ENCODE measurements around the gene PRKAG2.

Gene PRKAG2

DNA sequence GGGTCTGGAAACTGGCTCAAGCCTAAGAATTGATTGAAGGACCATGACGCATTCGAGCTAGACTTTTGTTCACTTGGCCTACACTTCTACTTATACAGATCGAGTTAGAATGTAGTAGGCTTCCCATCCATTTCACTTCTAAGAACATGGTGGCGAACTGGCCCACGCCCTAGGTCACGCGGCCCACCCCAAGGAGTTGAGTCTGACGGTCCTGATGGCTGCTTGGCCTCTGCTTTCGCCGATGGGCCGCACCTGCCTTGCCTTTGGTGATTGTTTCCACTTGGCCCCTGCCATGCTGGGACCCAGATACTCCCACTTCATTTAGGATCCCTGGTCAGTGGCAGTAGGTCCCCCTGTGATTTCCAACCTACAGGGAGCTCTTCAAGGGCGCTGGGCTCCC lies 153.6 kb downstream of the PRKAG2 start:
- Histone ChIP-seq H3K27me3 (ENCODE audit: control insufficient read depth, low read length) (no peaks in the 10 kb centered on the region; the same call in 1 of the 2 replicates), H3K4me2 (ENCODE audit: low read length) (no peak overlapping the region), H3K27ac (ENCODE audit: low read depth, low read length) (no peak overlapping the region), H4K20me1 (ENCODE audit: control insufficient read depth, insufficient read depth, low read depth, low read length) (no peaks in the 10 kb centered on the region), H3K4me1 (ENCODE audit: control insufficient read depth, low read length) (peaks cover 10% of the 10 kb centered on the region), H3F3A (ENCODE audit: control insufficient read depth, insufficient read depth) (no peaks in the 10 kb centered on the region), H3K79me2 (ENCODE audit: control insufficient read depth, low read length) (no peaks in the 10 kb centered on the region), H3K36me3 (ENCODE audit: control insufficient read depth, low read length) (no peaks in the 10 kb centered on the region), H3K4me3 (ENCODE audit: low read length) (no peak overlapping the region), H3K9me3 (ENCODE audit: control insufficient read depth, insufficient read depth, low read length) (no peaks in the 10 kb centered on the region), H3K9me2 (replicated peaks; ENCODE audit: control insufficient read depth, low read length) (no peaks in the 10 kb centered on the region)
- TF ChIP-seq, protein P1, sequence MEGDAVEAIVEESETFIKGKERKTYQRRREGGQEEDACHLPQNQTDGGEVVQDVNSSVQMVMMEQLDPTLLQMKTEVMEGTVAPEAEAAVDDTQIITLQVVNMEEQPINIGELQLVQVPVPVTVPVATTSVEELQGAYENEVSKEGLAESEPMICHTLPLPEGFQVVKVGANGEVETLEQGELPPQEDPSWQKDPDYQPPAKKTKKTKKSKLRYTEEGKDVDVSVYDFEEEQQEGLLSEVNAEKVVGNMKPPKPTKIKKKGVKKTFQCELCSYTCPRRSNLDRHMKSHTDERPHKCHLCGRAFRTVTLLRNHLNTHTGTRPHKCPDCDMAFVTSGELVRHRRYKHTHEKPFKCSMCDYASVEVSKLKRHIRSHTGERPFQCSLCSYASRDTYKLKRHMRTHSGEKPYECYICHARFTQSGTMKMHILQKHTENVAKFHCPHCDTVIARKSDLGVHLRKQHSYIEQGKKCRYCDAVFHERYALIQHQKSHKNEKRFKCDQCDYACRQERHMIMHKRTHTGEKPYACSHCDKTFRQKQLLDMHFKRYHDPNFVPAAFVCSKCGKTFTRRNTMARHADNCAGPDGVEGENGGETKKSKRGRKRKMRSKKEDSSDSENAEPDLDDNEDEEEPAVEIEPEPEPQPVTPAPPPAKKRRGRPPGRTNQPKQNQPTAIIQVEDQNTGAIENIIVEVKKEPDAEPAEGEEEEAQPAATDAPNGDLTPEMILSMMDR (IDR thresholded peaks at IDR 0.05; ENCODE audit: low read depth, low read length, poor library complexity, severe bottlenecking) = no peak
- no peak for TF ChIP-seq EZH2phosphoT487 (IDR thresholded peaks at IDR 0.05; ENCODE audit: borderline replicate concordance, low read length)

DNA sequence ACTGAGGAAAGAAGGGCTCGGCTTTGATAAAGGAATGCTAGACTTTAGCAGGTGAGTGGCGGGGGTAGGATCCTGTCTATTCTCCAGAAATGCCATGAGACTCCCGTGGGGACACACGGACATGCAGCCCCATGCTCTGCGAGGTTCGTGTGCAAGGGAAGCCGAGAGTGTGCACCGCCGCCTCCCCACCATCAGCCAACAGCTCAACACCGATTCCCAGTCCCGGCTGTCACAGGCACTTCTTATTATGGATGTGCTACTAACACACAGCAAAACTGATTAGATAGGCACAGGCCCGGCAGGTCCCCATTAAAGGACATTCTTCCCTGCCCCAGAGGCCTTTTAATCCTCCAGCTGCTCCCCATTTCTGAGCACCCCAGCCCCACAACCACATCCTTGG lies 154.4 kb downstream of the PRKAG2 start:
- no peaks in the 10 kb centered on the region for H3K9me3 ChIP-seq (ENCODE audit: control insufficient read depth, insufficient read depth, low read length)
- no peaks in the 10 kb centered on the region for H3K36me3 ChIP-seq (ENCODE audit: control insufficient read depth, low read length)
- no peaks in the 10 kb centered on the region for H4K20me1 ChIP-seq (ENCODE audit: control insufficient read depth, insufficient read depth, low read depth, low read length)
- peaks cover 10% of the 10 kb centered on the region for H3K4me1 ChIP-seq (ENCODE audit: control insufficient read depth, low read length)
- no peaks in the 10 kb centered on the region for H3K9me2 ChIP-seq (replicated peaks; ENCODE audit: control insufficient read depth, low read length)
- no peak overlapping the region for H3K4me2 ChIP-seq (ENCODE audit: low read length)
- H3K79me2 ChIP-seq (ENCODE audit: control insufficient read depth, low read length) = no peaks in the 10 kb centered on the region
- no peaks in the 10 kb centered on the region for H3F3A ChIP-seq (ENCODE audit: control insufficient read depth, insufficient read depth)
- H3K4me3 ChIP-seq (ENCODE audit: low read length) = no peak overlapping the region
- H3K27ac ChIP-seq (ENCODE audit: low read depth, low read length) = no peak overlapping the region
- H3K27me3 ChIP-seq (ENCODE audit: control insufficient read depth, low read length) = no peaks in the 10 kb centered on the region; the same call in 1 of the 2 replicates
- no peak for TF ChIP-seq EZH2phosphoT487 (IDR thresholded peaks at IDR 0.05; ENCODE audit: borderline replicate concordance, low read length)
- TF ChIP-seq, protein P1 (IDR thresholded peaks at IDR 0.05; ENCODE audit: low read depth, low read length, poor library complexity, severe bottlenecking) = no peak

DNA sequence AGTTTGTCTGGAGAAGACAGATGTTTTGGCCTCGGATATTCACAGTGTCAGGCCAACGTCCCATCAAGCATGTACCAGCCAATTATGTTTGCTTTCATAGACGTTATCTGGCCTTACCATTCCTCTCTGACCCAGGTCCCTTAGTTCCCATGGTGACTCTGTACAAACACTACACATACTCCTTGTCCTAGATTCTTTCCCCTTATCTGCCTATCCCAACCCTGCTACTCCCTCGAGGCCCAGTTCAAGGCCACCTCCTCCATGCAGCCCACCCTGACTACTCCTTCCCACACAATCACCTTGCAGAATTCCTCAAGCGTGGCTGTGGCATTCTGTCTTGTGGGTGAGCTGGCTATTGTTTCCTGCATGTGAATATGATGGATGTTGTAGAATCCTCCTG lies 155.2 kb downstream of the PRKAG2 start:
- Histone ChIP-seq H3K4me2 (ENCODE audit: low read length) (no peak overlapping the region), H3K79me2 (ENCODE audit: control insufficient read depth, low read length) (no peaks in the 10 kb centered on the region)
- TF ChIP-seq, protein P1 (IDR thresholded peaks at IDR 0.05; ENCODE audit: low read depth, low read length, poor library complexity, severe bottlenecking) = no peak
- TF ChIP-seq EZH2phosphoT487 (IDR thresholded peaks at IDR 0.05; ENCODE audit: borderline replicate concordance, low read length) = no peak

More for the DNA sequence above, 155.2 kb downstream of the PRKAG2 start:
- Histone ChIP-seq H3K4me1 (ENCODE audit: control insufficient read depth, low read length) (peaks cover 10% of the 10 kb centered on the region), H3K4me3 (ENCODE audit: low read length) (no peak overlapping the region), H3K36me3 (ENCODE audit: control insufficient read depth, low read length) (no peaks in the 10 kb centered on the region), H3K27ac (ENCODE audit: low read depth, low read length) (no peak overlapping the region), H3F3A (ENCODE audit: control insufficient read depth, insufficient read depth) (no peaks in the 10 kb centered on the region), H3K9me2 (replicated peaks; ENCODE audit: control insufficient read depth, low read length) (no peaks in the 10 kb centered on the region), H3K9me3 (ENCODE audit: control insufficient read depth, insufficient read depth, low read length) (no peaks in the 10 kb centered on the region), H3K27me3 (ENCODE audit: control insufficient read depth, low read length) (no peaks in the 10 kb centered on the region; the same call in 1 of the 2 replicates), H4K20me1 (ENCODE audit: control insufficient read depth, insufficient read depth, low read depth, low read length) (no peaks in the 10 kb centered on the region)

Data from DOHH2 (cell line).